GM06990 (cell line): ENCODE data around the gene CDK9.

Source experiments
- DNase-seq: peaks from one replicate; pipeline ENCODE4 v3.0.0-alpha.2; 2011; ENCODE audit not compliant: insufficient read length; ENCODE audit errors: extremely low read depth
- H3K27me3 ChIP-seq: replicated peaks from 2 replicates; pipeline ENCODE4 v1.6.0; 2011; ENCODE audit warnings: low read length; ENCODE audit not compliant: control insufficient read depth, insufficient read depth
- H3K36me3 ChIP-seq: 2 replicates; pipeline ENCODE4 v1.5.1; 2011; ENCODE audit warnings: low read length; ENCODE audit not compliant: control insufficient read depth, insufficient read depth
- H3K4me3 ChIP-seq: replicated peaks from 2 replicates; pipeline ENCODE4 v1.5.1; 2011; ENCODE audit warnings: low read depth, mild to moderate bottlenecking, control low read depth, low read length
- CTCF ChIP-seq: IDR thresholded peaks from 2 replicates; pipeline ENCODE4 v1.5.1; 2011; ENCODE audit warnings: low read length, control low read depth, mild to moderate bottlenecking, inconsistent platforms; ENCODE audit not compliant: insufficient read depth, poor library complexity, severe bottlenecking

CDK9 gene

GRCh38 chr9:127808347-127809001, 22.6 kb downstream of the CDK9 start:
- Histone ChIP-seq H3K27me3 (no peaks in the 10 kb centered on the region), H3K36me3 (peaks cover 40% of the 10 kb centered on the region), H3K4me3 (no peak overlapping the region)
- TF ChIP-seq CTCF = no peak
- no peak for DNase-seq

GRCh38 chr9:127809002-127809539, 23.2 kb downstream of the CDK9 start:
- H3K36me3 ChIP-seq = peaks cover 44% of the 10 kb centered on the region
- DNase-seq = no peak
- H3K4me3 ChIP-seq = no peak overlapping the region

DNA sequence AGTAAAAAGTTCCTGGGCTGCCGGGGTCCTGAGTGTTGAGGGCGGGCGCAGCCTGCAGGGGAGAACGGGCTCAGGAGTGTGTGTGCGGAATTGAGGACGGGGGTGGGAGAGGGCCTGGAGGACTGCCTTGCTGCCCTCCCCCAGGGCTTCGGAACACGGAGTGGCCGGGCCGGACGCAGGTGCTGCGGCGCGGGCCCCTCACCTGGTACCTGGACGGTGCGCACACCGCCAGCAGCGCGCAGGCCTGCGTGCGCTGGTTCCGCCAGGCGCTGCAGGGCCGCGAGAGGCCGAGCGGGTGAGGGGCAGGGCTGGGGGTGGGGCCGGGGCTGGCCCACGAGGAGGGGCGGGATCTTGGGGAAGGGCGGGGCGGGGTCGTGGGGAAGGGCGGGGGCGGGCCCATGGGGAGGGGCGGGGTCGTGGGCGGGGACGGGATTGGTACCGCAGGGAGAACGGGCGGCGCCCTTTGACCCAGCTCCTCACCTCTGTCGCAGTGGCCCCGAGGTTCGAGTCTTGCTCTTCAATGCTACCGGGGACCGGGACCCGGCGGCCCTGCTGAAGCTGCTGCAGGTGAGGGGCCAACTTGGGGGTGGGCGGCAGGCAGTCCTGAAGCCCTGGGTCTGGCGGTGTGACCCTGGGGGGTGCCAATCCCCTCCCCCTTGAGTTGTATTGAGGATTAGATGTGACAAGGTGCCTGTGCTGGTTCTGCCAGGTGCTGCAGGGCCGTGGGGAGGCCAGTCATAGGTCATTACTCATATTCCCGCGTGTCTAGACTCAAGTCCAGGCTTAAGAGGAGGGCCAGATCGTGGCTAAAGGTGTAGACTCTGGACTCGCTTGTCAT, 23.9 kb downstream of the CDK9 start:
- H3K4me3 ChIP-seq = no peak overlapping the region
- no peak for DNase-seq
- H3K27me3 ChIP-seq = no peaks in the 10 kb centered on the region
- H3K36me3 ChIP-seq = peaks cover 48% of the 10 kb centered on the region
- TF ChIP-seq CTCF = no peak

More at GRCh38 chr9:127809002-127809539, 23.2 kb downstream of the CDK9 start:
- no peaks in the 10 kb centered on the region for H3K27me3 ChIP-seq
- no peak for TF ChIP-seq CTCF

DNA sequence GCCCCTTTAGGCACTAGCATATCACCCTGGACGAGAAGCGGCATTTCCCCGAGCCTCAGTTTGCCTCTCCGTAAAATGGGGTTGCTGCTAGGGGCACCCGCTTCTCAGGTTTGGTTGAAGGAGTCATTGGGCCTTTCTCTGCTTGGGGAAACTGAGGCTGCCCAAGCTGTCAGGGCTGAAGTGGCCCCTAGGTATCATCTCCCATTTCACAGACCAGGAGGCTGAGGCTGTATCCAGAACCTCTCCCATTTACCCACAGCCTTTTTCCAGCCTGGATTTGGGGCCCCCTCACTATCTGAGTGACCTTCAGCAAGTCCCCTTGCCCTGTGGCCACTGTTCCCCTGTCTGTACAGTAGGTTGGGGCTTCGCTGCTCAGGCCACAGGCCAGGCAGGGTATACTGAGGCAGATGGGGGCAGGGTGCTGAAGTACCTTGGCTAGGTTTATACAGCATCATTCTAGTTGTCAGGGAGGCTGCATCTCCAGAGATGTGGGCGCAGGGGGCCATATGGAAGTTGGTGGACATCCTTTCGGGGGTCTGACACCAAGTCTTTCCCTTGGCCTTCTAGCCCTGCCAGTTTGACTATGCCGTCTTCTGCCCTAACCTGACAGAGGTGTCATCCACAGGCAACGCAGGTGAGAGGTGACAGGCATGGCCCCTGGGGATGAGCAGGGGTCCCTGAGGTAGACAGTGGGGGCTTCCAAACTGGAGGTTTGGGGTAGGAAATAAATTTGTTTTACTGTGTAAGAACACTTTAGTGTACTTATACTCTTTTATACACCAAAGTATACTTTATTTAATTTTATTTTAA, 24.7 kb downstream of the CDK9 start:
- peaks cover 48% of the 10 kb centered on the region for H3K36me3 ChIP-seq
- no peaks in the 10 kb centered on the region for H3K27me3 ChIP-seq
- no peak overlapping the region for H3K4me3 ChIP-seq
- TF ChIP-seq CTCF = no peak
- DNase-seq = no peak

- H3K27me3 ChIP-seq = no peaks in the 10 kb centered on the region
- peaks cover 55% of the 10 kb centered on the region for H3K36me3 ChIP-seq
- no peak for TF ChIP-seq CTCF
- no peak overlapping the region for H3K4me3 ChIP-seq
- no peak for DNase-seq
Measured at GRCh38 chr9:127812011-127812410, 26.2 kb downstream of the CDK9 start.
